PC-9 (cell line): ENCODE results near the gene PPL. TPM values are rescaled to one million over a fixed set of nuclear protein-coding genes. Genes with fewer than 3 reads are reported as not detected.

Source experiments
- BruUV-seq: library from RNA; stranded (reverse); fragments of 400-500 nt; replicated peaks from 2 replicates; lab custom pipeline; 2021; lab: Mats Ljungman, UMichigan
- CTCF ChIA-PET: fragments of 300-600 bp; sonication (Branson Sonifier 250); formaldehyde crosslinking; loops from one replicate; lab custom pipeline; 2022; ENCODE audit warnings: antibody characterized with exemption; lab: Charles Lee
- POLR2A ChIA-PET: fragments of 300-600 bp; sonication (Branson Sonifier 250); formaldehyde crosslinking; loops from one replicate; lab custom pipeline; 2022; ENCODE audit warnings: antibody characterized with exemption; ENCODE audit not compliant: unreplicated experiment; lab: Charles Lee
- DNase-seq, 2 experiments: peaks; one replicate each; pipeline versions ENCODE4 v3.0.0 to v3.0.0-alpha.2; 2015 to 2022; ENCODE audit warnings: mixed read lengths in 1 of 2
- H2AFZ ChIP-seq: fragments of 200-600 bp; sonication (generic); 2 replicates; pipeline ENCODE4 v1.8.1; 2017; ENCODE audit warnings: antibody characterized with exemption
- H3F3A ChIP-seq: fragments of 200-600 bp; sonication (generic); 2 replicates; pipeline ENCODE4 v1.8.1; 2017; ENCODE audit warnings: antibody characterized with exemption, mild to moderate bottlenecking, low read depth; ENCODE audit not compliant: insufficient read depth
- H3K27ac ChIP-seq: fragments of 200-600 bp; sonication (generic); 2 replicates; pipeline ENCODE4 v1.6.1; 2016; ENCODE audit warnings: mixed run types
- H3K27me3 ChIP-seq: fragments of 200-600 bp; sonication (generic); 2 replicates; pipeline ENCODE4 v1.6.1; 2016; ENCODE audit warnings: low read depth, mixed run types; ENCODE audit not compliant: insufficient read depth
- H3K36me3 ChIP-seq: fragments of 200-600 bp; sonication (generic); 2 replicates; pipeline ENCODE4 v1.6.1; 2016; ENCODE audit warnings: low read depth, mixed run types
- H3K4me1 ChIP-seq: fragments of 200-600 bp; sonication (generic); replicated peaks from 2 replicates; pipeline ENCODE4 v1.6.1; 2016; ENCODE audit warnings: mixed run types; ENCODE audit not compliant: insufficient read depth
- H3K4me2 ChIP-seq: fragments of 200-600 bp; sonication (generic); 2 replicates; pipeline ENCODE4 v1.6.1; 2017; ENCODE audit warnings: mixed run types
- H3K4me3 ChIP-seq: fragments of 200-600 bp; sonication (generic); 2 replicates; pipeline ENCODE4 v1.6.1; 2016; ENCODE audit warnings: mixed run types
- H3K79me2 ChIP-seq: fragments of 200-600 bp; sonication (generic); 2 replicates; pipeline ENCODE4 v1.6.1; 2017; ENCODE audit warnings: low read depth, mixed run types
- H3K9me2 ChIP-seq: fragments of 200-600 bp; sonication (generic); 2 replicates; pipeline ENCODE4 v1.8.1; 2017; ENCODE audit warnings: mild to moderate bottlenecking; ENCODE audit not compliant: insufficient read depth
- H3K9me3 ChIP-seq: fragments of 200-600 bp; sonication (generic); 2 replicates; pipeline ENCODE4 v1.8.1; 2016; ENCODE audit warnings: low read depth; ENCODE audit not compliant: insufficient read depth
- H4K20me1 ChIP-seq: fragments of 200-600 bp; sonication (generic); 2 replicates; pipeline ENCODE4 v1.8.1; 2017; ENCODE audit not compliant: insufficient read depth
- EZH2 ChIP-seq: fragments of 200-600 bp; sonication (generic); IDR thresholded peaks from 2 replicates; pipeline ENCODE4 v1.8.0; 2017; ENCODE audit warnings: antibody characterized with exemption, low read depth
- intact Hi-C: fragments of 100-400 bp; cut with micrococcal nuclease; formaldehyde crosslinking; loops from one replicate; pipeline ENCODE4 v1.10.0; 2022; ENCODE audit not compliant: unreplicated experiment
- total RNA-seq: library from RNA; stranded (reverse); gene quantifications from 2 replicates; pipeline ENCODE4 v1.2.3, GENCODE V29; 2021
- TF ChIP-seq, protein P1 (sequence below): fragments of 200-600 bp; sonication (generic); conservative IDR thresholded peaks from 2 replicates; pipeline ENCODE4 v1.6.1; 2017; ENCODE audit warnings: mixed run types, antibody characterized with exemption, mild to moderate bottlenecking, moderate library complexity

PPL gene
- total RNA-seq, 1 experiment from 2014 or later = 187 TPM

DNA sequence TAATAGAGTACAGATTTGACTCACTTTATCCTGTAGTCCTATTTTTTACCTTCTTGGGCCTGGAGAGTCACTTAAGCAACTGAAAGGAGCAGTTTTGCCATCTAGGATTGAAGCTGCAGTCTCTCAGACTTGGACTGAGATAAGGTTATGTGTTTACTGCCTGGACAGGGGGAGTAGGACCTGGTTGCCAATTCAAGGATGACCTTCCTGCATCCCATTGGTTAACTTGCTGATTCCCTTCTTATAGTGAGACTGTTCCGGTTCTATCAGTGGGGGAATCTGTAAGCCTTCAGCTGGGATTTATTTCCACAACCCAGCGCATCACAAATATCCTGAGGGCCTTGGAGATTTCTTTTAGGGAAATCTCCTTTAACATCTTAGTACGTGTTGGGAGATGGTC, 86.7 kb downstream of the PPL start:
- no peak for TF ChIP-seq EZH2
- TF ChIP-seq, protein P1, sequence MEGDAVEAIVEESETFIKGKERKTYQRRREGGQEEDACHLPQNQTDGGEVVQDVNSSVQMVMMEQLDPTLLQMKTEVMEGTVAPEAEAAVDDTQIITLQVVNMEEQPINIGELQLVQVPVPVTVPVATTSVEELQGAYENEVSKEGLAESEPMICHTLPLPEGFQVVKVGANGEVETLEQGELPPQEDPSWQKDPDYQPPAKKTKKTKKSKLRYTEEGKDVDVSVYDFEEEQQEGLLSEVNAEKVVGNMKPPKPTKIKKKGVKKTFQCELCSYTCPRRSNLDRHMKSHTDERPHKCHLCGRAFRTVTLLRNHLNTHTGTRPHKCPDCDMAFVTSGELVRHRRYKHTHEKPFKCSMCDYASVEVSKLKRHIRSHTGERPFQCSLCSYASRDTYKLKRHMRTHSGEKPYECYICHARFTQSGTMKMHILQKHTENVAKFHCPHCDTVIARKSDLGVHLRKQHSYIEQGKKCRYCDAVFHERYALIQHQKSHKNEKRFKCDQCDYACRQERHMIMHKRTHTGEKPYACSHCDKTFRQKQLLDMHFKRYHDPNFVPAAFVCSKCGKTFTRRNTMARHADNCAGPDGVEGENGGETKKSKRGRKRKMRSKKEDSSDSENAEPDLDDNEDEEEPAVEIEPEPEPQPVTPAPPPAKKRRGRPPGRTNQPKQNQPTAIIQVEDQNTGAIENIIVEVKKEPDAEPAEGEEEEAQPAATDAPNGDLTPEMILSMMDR = no peak
- peak overlapping the region; percentile 28; the same call in 1 of the 2 replicates for H3K4me3 ChIP-seq
- no peaks in the 10 kb centered on the region for H3K27me3 ChIP-seq
- peaks cover 77% of the 10 kb centered on the region for H3K79me2 ChIP-seq
- H3K9me2 ChIP-seq = no peaks in the 10 kb centered on the region
- intact Hi-C loops = no loop called here
- H3K27ac ChIP-seq = no peak overlapping the region
- CTCF ChIA-PET = no interaction called here
- no peaks in the 10 kb centered on the region for H3K9me3 ChIP-seq
- H3K4me1 ChIP-seq = peaks cover 54% of the 10 kb centered on the region
- H3K4me2 ChIP-seq = peak overlapping the region; percentile 85
- POLR2A ChIA-PET = interaction anchor here (0.5 kb wide), 1 partner anchor 386 kb away, joined by 3 read pairs; no protein-coding TSS in a partner anchor
- H3F3A ChIP-seq = peaks cover 35% of the 10 kb centered on the region
- BruUV-seq = no TSS peak
- peaks cover 30% of the 10 kb centered on the region for H4K20me1 ChIP-seq
- H3K36me3 ChIP-seq = peaks cover 9% of the 10 kb centered on the region
- DNase-seq = no peak
- H2AFZ ChIP-seq = no peak overlapping the region

DNA sequence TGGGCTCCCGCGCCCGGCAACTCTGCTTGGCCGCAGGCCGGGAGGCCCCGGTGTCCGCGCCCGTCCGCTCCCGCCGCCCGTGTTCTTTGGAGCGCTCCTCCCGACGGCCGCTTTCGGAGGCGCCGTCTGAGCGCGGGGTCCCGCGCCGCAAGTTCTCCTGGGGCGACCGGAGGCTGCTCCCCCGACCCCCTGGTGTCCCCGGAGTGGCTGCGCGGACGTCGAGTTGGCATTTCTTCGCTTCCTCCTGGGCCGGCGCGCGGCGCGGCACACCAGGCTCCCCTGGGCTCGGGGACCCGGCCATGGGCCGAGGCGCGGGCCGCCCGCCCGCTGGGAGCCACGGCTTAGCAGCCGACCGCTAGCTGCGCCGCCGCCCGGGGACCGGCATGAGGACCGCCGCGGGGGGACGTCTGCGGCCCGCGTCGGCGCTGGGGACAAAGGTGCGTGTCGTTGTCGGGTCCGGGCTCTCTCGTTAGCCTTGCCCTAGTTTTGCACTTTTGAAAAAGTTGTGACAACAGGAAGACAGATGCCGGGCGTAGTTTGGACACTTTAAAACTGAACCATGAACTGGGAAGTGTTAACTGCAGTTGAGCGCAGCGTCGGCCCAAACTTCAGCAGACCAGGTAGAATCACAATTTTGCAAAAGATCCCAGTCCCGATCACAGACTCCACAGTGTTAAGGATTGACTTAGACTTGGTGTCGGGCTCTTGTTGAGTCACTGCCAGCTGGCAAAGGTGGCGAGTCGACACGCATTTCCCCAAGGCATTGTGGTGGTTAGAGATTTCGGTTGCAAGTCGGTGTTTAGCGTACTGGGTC, 89.0 kb downstream of the PPL start:
- DNase-seq = peak; percentile 48 to 71
- Histone ChIP-seq H3K27me3 (no peaks in the 10 kb centered on the region), H3K4me2 (peak overlapping the region; percentile 85), H3K9me2 (no peaks in the 10 kb centered on the region), H3K9me3 (no peaks in the 10 kb centered on the region), H3F3A (peaks cover 43% of the 10 kb centered on the region), H3K4me3 (peak overlapping the region; percentile 94), H3K27ac (0 out of 2 replicates have a peak overlapping the region, but pooled peaks have one; percentile 16), H3K36me3 (peaks cover 15% of the 10 kb centered on the region), H4K20me1 (peaks cover 30% of the 10 kb centered on the region), H2AFZ (peak overlapping the region; percentile 74), H3K4me1 (peaks cover 54% of the 10 kb centered on the region), H3K79me2 (peaks cover 86% of the 10 kb centered on the region)
- intact Hi-C loops = loop anchor here (1.0 to 2.0 kb wide), 3 partner anchors 35 to 108 kb away; no protein-coding TSS in a partner anchor
- POLR2A ChIA-PET = interaction anchor here (0.6 to 0.7 kb wide), 3 partner anchors 110 to 250 kb away, joined by 3 to 7 read pairs (median 4); partner anchors contain the start of gene SEC14L5
- TF ChIP-seq, protein P1 = no peak
- TF ChIP-seq EZH2 = no peak
- CTCF ChIA-PET = no interaction called here
- TSS peak; percentile 48 for BruUV-seq

DNA sequence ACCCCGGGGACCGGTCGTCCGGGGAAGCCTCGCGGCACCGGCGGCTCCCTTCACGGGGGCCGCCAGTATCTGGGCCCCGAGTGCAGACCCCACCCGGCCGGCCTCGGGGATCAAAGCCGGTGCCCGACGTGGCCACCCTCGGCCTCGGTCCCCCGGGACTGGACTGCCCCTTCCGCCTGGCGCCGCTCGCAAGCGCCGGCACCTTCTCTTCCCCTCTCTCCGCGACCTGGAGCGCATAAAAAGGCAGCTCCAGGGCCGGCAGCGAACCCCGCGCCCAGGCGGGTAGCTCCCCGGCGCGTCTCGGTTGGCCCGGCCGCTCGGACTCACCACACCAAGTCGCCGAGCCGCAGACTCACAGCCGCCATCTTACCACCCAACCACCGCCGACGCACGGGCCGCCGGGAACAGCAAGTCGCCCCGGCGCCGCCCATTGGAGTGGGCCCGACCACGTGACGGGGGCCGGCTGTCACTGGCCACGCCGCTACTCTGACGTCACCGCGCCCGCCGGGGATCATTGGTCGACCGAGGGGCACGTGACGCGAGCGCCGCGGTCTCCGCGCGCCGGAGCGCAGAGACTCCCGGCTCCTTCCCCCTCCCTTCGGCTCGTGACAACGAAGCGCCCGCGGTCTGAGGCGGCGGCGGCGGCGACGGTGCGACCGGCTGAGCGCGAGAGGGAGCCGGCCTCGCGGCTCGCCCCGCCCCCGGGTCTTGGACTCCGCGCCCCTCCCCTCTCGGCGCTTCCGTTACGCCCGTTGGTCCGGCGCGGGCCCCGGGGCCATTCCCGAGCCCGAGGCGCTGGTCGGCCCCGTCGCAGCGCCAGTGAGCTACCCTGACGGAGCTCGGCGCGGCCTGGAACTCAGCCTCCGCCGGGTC, 89.8 kb downstream of the PPL start, which contains the start of the genes GLYR1 and UBN1:
GLYR1 (minus strand) TSS at position 388 of the 873 bp plus-strand sequence; CDS start at position 365, 23 bp downstream.
UBN1 (plus strand) TSS at position 581 of the 873 bp plus-strand sequence. CDS start 5,437 bp downstream, outside the sequence.
- 0 out of 2 replicates have a peak within 1 kb of the TSS, but pooled peaks have one; percentile 16 for H3K27ac ChIP-seq
- POLR2A ChIA-PET = interaction anchor here (0.6 to 0.7 kb wide), 3 partner anchors 111 to 251 kb away, joined by 3 to 7 read pairs (median 4); partner anchors contain the start of gene SEC14L5
- TF ChIP-seq, protein P1 = no peak
- TF ChIP-seq EZH2 = no peak
- no peaks in the 10 kb centered on the region for H3K27me3 ChIP-seq
- peaks cover 51% of the 10 kb centered on the region for H3F3A ChIP-seq
- peak within 1 kb of the TSS; percentile 93 for H3K4me2 ChIP-seq
- no TSS peak for BruUV-seq
- no peaks in the 10 kb centered on the region for H3K9me2 ChIP-seq
- intact Hi-C loops = loop anchor here (1.0 to 2.0 kb wide), 3 partner anchors 36 to 109 kb away; no protein-coding TSS in a partner anchor
- peaks cover 48% of the 10 kb centered on the region for H3K4me1 ChIP-seq
- H3K4me3 ChIP-seq = peak within 1 kb of the TSS; percentile 94
- CTCF ChIA-PET = no interaction called here
- no peaks in the 10 kb centered on the region for H3K9me3 ChIP-seq
- H4K20me1 ChIP-seq = peaks cover 29% of the 10 kb centered on the region
- peaks cover 23% of the 10 kb centered on the region for H3K36me3 ChIP-seq
- peak; percentile 89 to 100 for DNase-seq
- H3K79me2 ChIP-seq = peaks cover 86% of the 10 kb centered on the region
- H2AFZ ChIP-seq = peak within 1 kb of the TSS; percentile 74
